Embryonic facial prominence (tissue), 1 donor: ENCODE measurements around the gene ZNF850.
"Not testable (repeated sequence)": the region's sequence is repeated elsewhere in the genome, so short reads cannot be mapped to it uniquely, and the experiment has no call there.

Experiments
- DNase-seq: peaks from one replicate; pipeline ENCODE4 v3.0.0-alpha.2; 2016; ENCODE audit errors: extremely low spot score

The ZNF850 gene

GRCh38 chr19:36772311-36773222 is at the start of gene ZNF850:
ZNF850 (minus strand) TSS chr19:36772807; CDS start chr19:36762606, 10,201 bp downstream.
- DNase-seq, result peak; percentile 84

- no peak for DNase-seq
Observed at GRCh38 chr19:36821758-36822157, 49.2 kb upstream of the ZNF850 start.

- DNase-seq, result no peak
Observed at GRCh38 chr19:36819130-36819630, 46.6 kb upstream of the ZNF850 start.

GRCh38 chr19:36807029-36807428 is 34.4 kb upstream of the ZNF850 start:
- DNase-seq, result no peak

- no peak for DNase-seq
Observed at GRCh38 chr19:36805364-36805763, 32.8 kb upstream of the ZNF850 start.

- DNase-seq, result no peak
Observed at GRCh38 chr19:36797786-36798108, 25.1 kb upstream of the ZNF850 start.

GRCh38 chr19:36796714-36796992 is 24.0 kb upstream of the ZNF850 start:
- no peak for DNase-seq

- not testable (repeated sequence) for DNase-seq
Observed at GRCh38 chr19:36791420-36792141, 19.0 kb upstream of the ZNF850 start.

- DNase-seq, result no peak
Observed at GRCh38 chr19:36775768-36776167, 3.2 kb upstream of the ZNF850 start.

- DNase-seq, result no peak
Observed at GRCh38 chr19:36773223-36773579, 594 bp upstream of the ZNF850 start.

GRCh38 chr19:36771261-36772231 is 1.1 kb downstream of the ZNF850 start:
- DNase-seq, result peak; percentile 66

- no peak for DNase-seq
Observed at GRCh38 chr19:36750066-36750691, 22.4 kb downstream of the ZNF850 start.

GRCh38 chr19:36749613-36750012 is 23.0 kb downstream of the ZNF850 start:
- DNase-seq, result not testable (repeated sequence)

GRCh38 chr19:36748431-36749275 is 24.0 kb downstream of the ZNF850 start:
- DNase-seq, result no peak

GRCh38 chr19:36747750-36748149 is 24.9 kb downstream of the ZNF850 start:
- no peak for DNase-seq

- no peak for DNase-seq
Observed at GRCh38 chr19:36745870-36746269, 26.7 kb downstream of the ZNF850 start.

GRCh38 chr19:36736166-36736565 is 36.4 kb downstream of the ZNF850 start:
- DNase-seq, result not testable (repeated sequence)

GRCh38 chr19:36719687-36720556 is 52.7 kb downstream of the ZNF850 start:
- DNase-seq, result no peak

GRCh38 chr19:36709423-36709822 is 63.2 kb downstream of the ZNF850 start:
- no peak for DNase-seq
